HTR-8/SVneo (cell line): Measurements from ENCODE around the gene SCN9A.
A peak's percentile ranks its signal among the peaks of the same experiment; 100 is the strongest.
"Not testable (repeated sequence)": the region's sequence is repeated elsewhere in the genome, so short reads cannot be mapped to it uniquely, and the experiment has no call there.

Source experiments
- DNase-seq: peaks from one replicate; pipeline ENCODE4 v3.0.0; 2011; ENCODE audit warnings: low spot score, mixed read lengths; ENCODE audit not compliant: insufficient read length
- FAIRE-seq: peaks from 2 replicates; lab custom pipeline; 2011; peaks lifted over from hg19 to GRCh38; lab: Jason Lieb, UNC

Gene SCN9A

DNA sequence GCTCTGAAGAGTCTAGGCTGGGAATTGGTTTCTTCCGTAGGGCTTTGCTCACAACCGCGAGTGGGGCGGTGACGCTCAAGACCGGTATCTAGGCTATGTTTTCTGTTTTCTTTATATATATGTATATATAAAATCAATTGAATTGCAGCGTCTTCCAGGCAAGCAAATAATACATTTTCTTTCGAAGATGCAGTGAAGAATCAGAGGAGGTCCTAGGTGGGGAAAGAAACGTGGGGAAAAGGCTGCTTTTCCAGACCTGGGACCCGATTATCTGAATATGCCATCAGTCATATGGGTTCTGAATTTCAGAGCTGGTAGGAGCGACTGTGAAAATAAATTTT, 714 bp upstream of the SCN9A start:
- FAIRE-seq: no peak

DNA sequence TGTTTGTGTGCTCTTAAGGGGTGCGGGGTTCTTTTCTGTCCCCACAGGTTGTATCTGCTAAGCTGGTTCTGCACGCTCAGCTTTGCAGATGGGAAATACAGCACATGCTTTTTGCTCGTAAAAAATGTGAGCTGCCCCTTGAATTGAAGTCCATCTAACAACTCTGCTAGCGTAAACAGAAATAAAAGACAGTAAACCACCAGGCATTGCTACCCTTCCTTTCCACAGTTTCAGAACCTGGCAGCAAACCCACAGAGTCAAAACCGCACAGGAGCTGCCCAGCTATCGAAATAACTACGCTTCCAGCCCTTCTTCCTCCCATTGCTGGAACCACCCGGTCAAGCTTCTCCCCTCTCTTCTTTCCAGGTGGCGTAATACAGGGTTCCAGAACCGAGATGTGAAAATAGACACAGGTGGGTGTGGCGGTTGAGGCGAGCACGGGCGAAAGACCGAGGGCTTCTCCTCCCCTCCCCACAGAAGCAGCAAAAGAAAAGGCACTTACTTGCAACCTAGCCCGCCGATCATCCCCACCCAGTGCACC, 479 bp downstream of the SCN9A start:
- no peak for FAIRE-seq
- no peak for DNase-seq

More for the DNA sequence above, 714 bp upstream of the SCN9A start:
- no peak for DNase-seq

DNA sequence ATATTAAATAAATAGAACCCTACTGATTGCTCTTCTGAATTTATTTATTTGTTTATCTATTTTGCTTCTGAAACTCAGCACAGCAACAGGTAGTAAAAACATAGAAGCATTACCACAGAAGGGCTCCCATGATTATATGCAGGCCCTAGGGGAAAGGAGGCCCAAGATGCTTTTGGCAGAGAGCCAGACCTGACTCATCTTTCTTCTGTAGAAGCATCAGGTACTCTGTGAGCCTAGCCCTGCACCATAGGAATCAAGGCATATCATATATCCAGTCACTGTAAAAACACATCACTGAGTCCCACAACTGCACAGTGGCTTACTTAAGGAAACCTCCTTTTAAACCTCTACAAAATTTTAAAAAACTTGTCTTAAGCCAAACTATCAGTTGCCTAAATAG, 1.8 kb downstream of the SCN9A start:
- DNase-seq (peak; percentile 45), FAIRE-seq (no peak)

DNA sequence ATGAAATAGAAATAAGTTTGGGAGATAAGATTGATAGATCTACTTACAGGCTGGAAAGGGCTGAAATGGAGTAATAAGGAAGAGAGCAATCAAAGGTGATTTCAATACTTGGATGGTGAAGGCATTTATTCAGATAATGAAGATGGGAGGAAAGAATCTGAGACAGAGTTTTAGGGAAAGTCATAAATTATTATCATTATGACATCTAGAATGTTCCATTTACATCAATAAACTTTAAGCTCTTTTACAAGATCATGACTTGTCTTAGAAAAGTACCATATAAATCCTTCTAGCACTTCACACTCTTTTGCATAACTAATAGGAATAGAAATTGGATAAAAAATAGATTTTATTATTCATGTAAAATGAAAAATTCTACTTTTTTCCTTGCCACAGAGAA, 2.2 kb downstream of the SCN9A start:
- FAIRE-seq: no peak
- no peak for DNase-seq

DNA sequence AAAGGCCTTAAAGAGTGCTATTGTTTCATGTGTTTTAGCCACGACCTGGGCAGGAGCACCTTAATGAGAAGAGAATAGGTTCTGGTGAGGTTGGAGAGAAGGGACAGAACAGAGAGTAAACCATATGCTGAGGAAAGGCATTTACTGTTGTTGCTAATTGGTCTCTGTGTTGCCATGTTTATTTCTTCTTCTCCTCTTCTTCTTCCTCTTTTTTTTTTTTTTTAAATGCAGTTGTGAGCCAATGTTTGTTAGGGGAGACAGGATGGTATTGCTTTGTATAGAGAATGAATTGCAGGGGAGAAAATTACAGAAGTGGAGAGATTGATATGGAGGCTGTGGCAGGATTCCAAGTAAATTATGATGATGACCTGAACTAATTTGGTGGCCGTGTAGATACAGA, 2.6 kb downstream of the SCN9A start:
- FAIRE-seq: no peak
- no peak for DNase-seq

DNA sequence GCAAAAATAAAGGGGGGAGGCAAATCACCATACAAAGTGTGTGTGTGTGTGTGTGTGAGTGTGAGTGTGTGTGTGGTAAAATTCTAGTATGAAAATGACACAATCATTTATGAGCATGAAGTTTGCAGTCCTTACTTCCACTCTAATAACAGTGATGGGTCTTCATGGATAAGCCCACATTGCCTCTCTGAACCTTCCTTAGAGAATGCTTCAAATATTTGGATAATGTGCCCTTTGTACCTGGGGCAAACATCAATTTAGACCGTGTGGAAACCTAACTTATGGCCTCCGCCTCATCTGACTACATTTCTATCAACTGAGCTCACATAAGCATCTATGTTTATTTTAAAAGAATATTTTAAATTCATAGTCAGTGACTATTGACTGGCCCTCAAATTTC, 3.7 kb downstream of the SCN9A start:
- peak; percentile 38 for FAIRE-seq
- no peak for DNase-seq

DNA sequence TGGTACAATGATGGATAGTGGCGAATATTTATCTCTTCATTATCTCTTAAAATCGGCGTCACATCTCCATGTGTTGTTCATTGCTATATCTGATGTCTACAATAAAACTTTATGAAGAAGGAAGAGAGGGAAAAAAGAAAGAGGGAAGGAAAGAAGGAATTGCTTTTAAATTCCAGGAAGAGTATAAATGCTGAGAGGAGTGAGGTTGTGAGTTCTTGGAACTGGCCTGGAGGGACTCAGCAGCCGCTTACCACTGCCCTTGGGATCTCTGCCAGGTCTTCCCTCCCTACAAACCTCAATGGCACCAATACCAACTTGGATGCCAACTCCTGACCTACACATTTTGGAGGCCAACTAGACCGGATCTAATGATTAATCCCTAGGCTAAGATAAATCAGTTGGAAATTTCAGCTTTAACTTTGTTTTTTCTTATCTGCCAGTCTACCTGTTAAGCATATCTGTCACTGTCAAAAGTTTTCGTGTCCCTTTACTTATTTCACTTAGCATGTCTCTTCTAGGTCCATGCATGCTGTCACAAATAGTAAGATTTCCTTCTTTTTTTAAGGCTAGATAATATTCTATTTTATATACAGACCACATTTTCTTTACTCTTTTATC, 9.8 kb downstream of the SCN9A start:
- FAIRE-seq: no peak
- no peak for DNase-seq

DNA sequence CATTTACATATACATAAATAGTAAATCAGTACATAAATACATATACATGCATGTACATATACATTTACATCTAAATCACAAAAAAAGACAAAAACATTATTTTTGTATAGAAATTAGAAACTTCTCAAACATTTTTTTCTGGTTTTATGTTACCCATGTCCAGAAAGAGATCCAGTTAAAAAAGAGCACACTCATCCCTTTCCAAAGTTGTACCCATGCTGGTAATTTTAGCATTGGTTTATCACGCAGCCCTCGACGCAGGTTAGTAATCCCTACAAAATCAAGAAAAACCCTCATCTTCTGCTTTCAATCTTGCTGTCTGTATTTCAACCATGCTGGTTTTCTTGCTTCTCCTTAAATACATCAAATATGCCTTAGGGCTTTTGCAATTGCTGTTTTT, 10.5 kb downstream of the SCN9A start:
- FAIRE-seq: no peak
- DNase-seq: no peak

DNA sequence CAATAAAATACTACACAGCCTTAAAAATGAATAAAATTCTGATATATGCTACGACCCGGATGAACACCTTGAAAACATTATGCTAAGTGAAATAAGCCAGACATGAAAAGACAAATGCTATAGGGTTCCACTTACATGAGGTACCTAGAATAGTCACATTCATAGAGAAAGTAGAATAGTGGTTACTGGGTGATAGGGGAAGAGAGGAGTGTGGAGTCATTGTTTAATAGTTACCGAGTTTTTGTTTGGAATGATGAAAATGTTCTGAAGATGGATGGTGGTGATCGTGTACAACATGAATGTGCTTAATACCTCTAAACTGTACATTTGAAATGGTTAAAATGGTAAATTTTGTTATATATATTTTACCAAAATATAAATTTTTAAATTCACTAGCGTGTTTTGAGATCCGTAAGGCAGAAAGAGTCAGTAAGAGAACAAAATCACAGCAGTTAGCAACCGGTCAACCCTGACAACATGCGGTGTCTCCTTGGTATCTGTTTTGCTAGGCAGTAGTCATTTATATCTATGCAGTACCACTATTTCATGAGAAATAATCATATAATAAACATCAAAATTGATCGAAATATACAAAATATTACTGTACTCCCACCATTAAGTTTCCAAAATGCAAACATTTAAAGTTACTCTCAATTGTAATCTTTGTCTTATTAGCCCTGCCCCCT, 11.1 kb downstream of the SCN9A start:
- DNase-seq (no peak), FAIRE-seq (no peak)

DNA sequence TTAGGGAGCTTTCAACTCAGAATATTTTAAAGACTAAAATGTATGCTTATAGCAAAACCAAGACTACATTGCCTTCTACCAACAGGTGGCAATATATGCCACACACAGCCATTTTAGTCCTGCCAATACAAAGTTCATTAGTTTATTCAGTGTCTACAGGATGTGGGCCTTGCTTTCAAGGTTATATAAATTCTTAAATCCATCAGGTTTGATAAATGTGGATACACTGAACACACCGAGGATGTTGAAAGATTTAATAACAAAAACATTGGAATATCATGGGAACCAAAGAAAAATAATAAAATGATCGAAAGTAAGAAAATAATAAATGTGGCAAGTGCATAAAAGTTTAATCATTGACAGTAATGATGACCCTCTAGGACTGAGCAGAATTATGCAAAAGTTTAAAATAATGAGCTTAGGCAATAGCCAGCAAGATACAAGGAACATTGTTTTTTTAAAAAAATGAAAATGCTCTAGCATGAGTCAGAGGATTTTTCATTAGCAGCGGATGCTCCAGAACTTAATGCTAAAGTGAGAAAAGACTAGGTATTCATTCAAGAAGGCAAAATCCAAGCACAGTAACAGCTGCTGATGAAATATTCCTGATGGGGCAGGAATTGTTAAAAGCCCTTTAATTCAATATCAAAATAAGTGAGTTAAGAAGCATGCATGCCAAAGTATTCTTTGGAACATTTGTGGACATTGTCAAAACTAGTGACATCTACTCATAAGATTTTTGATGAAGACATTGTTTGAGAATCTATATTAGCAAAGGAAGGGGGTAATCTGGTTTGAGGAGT, 14.2 kb downstream of the SCN9A start:
- no peak for DNase-seq

DNA sequence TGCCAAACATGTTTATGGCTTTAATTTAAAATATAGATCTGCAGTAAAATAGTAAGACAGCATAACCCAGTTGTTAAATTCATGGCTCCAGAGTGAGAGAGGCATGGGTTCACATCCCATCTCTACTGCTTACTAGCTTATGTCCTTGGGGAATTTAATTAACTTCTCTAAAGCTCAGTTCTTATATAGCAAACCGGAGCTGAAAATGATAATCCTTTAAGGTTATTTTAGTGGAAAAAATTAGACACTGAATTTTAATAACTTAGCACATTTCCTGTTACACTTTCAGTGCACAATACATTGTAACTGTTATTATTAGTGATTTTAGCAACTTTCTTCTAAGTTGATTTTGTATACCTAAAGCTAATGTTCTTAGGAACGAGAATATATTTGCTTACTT, 14.8 kb downstream of the SCN9A start:
- no peak for FAIRE-seq
- no peak for DNase-seq

More for the DNA sequence above, 14.2 kb downstream of the SCN9A start:
- FAIRE-seq: no peak

DNA sequence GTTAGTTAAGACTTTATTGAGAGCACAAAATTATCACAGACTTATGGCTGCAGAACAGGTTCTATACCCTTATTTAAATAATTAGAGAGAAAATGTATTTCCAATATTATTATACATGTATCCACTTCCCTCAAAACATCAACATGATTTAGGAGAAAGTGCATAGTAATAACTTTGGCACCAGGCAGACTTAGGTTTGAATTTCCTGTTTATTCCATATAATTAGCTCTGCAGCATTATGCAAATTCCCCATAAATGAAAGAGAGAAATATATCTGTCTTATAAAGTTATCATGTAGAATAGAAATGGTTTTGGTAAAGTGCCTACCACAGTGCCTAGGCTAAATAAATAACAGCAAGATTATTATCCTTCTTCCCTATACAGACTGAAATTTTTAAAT, 15.3 kb downstream of the SCN9A start:
- no peak for FAIRE-seq
- DNase-seq: no peak

DNA sequence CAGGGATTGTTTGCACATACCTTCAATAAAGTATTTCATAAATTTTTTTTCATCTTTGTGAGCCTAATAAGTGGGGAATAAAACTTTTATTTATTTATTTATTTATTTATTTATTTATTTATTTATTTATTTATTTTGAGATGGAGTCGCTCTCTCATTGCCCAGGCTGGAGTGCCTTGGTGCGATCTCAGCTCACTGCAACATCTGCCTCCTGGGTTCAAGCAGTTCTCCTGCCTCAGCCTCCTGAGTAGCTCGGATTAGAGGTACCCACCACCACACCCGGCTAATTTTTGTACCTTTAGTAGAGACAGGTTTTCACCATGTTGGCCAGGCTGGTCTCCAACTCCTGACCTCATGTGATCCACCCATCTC, 17.8 kb downstream of the SCN9A start:
- not testable (repeated sequence) for DNase-seq, FAIRE-seq

DNA sequence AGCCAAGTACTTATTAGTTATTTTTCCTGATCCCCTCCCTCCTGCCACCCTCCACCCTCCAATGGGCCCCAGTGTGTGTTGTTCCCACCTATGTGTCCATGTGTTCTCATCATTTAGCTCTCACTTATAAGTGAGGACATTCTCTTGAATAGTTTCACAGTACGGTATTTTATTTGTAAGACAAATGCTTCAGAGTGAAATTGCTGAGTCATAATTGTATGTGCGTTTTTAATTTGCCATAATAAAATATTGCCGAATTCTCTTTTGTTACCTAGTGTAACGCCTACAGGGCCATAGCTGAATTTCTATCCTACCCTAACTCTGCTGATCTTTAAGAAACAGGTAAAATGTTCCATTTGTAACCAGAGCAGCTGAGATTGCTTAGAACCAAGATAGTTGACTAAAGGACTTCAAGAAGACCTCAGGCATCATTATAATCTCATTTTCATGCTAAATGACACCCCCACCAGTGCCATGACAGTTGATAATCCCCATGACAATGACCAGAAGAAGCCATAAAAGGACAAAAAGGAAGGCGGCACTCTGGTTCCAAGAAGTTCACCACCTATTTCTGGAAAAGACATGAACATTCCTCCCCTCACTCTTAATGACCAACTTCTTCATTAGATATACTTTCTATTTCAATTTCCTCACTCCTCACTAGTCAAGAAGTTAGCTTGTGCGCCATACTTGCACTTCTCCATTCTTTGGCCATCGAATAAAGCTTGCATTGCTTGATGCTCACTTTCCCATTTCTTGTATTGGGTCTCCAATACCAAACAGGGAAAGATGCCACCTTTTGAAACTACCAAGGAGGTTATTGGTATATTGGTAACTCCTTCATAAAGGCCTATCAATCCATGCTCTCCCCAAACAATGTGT, 18.4 kb downstream of the SCN9A start:
- FAIRE-seq (no peak), DNase-seq (no peak)

DNA sequence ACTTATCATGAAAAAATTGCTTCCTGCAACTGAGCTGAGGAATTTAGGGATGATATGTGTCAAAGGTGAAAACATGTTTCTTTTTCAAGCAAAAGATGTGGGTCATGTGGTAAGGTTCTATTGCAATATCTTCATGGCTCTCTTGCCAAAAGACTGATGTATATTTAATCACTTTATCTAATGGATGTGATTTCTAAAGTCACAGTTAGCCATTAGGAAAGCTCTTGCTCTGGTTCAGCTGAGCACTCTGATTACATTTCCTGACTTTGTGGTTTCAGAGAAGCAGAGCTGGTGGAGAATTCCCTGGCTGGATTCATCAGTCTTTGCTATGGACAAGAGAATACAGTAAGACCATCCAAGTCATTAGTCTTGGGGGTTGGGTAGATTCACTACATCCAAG, 24.4 kb downstream of the SCN9A start:
- no peak for DNase-seq

DNA sequence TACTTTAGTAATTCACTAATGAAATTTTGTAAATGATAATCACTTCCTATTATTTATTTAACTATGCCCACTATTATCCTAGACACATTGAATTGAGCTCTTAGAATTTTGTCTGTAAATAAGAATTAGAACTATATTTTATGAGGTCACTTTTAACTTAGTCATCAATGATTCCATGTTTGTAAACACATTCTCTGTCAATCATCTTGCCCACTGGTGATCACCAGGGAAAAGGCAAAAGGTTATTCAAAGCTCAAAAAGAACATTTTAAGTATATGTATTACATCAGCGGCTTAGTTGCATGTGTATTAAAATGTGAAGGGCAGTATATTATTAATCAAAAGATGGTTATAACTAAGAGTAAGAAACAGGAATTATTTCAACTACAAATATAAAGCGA, 25.2 kb downstream of the SCN9A start:
- no peak for DNase-seq
- FAIRE-seq: no peak

More for the DNA sequence above, 24.4 kb downstream of the SCN9A start:
- FAIRE-seq: no peak

DNA sequence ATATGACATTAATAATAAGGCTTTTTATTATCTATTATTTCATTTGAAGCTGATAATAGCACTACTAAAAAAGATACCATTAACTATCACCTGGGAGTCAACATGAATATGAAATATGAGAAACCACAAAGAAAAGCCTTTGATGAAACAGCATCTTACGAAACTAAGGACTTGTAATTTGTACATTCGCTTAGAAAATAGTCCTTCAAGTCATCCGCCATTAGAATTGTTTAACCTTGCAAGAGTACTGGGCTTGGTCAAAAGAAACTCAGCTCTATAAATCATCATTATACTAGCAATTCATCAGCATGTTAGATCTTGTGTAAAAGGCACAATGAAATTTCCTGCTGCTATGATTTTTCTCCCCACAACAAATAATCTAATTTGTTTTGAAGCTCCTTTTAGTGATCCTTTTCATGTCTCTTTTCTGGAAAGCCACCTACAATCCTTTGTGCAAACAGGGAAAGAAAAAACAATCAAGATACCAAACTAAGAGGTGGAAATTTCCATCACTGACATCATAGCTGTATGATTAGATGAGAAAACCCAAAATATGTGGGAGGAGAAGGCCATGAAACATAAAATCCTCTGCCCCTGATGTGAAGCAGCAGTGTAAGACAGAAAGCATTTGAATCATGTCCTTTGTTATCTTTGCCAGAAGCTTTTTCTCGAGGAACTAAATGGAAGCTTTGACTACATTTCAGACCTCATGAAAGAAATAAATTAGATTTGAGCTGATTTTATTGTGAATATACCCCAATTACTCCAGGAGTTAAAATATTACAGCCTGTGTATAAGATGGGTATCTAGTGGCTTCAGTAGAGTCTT, 31.2 kb downstream of the SCN9A start:
- no peak for FAIRE-seq
- no peak for DNase-seq

DNA sequence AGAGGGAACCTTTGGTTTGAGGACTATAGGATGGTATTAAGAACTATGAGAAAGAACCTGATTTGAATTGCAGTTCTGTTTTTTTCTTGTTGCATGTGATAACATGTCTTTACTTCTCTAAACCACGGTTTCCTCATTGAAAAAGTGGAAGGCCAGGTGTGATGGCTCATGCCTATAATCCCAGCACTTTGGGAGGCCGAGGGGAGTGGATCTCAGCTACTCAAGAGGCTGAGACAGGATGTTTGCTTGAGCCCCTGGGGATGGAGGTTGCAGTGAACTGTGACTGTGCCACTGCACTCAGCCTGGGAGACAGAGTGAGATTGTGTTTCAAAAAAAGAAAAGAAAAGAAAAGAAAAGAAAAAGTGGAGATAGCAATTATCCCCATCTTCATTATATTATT, 32.3 kb downstream of the SCN9A start:
- DNase-seq: no peak
- FAIRE-seq: no peak

DNA sequence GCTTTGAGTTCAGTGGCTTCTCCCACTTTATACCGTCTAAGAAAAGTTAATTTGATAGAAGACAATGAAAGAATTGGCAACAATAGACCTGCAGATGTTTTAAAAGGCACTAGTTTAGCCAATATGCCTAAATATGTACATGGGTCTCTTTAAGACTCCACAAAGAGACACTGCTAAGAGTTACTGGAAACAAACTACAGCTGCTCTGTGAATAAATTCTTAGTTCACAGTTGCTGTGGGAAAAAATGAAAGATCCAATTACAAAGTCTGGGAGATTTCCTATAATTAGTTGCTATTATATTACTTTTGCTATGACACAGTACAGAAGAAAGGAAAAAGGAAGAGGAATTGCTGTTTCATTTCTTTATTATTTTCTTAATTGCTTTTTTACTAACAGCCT, 34.3 kb downstream of the SCN9A start:
- DNase-seq (no peak), FAIRE-seq (no peak)
